WTC11 (cell line): ENCODE data around the gene TXNDC5. TPM values are rescaled to one million over a fixed set of nuclear protein-coding genes. Genes with fewer than 3 reads are reported as not detected.

Experiments
- ATAC-seq: fragments of 200-7000 bp; cut with Tn5 transposase; 2 replicates; pipeline ENCODE4 v1.10.0; 2021; ENCODE audit warnings: mild to moderate bottlenecking, moderate library complexity
- CTCF ChIA-PET: fragments of 300-600 bp; sonication (Branson Sonifier 250); formaldehyde crosslinking; loops from one replicate; lab custom pipeline; 2021; ENCODE audit warnings: antibody characterized with exemption; lab: Charles Lee
- POLR2A ChIA-PET: fragments of 350-600 bp; sonication (Branson Sonifier 250); formaldehyde crosslinking; loops from one replicate; lab custom pipeline; 2021; ENCODE audit warnings: antibody characterized with exemption; lab: Charles Lee
- DNase-seq: peaks from one replicate; pipeline ENCODE4 v3.0.0; 2021; ENCODE audit warnings: low spot score
- H3K27ac Mint-ChIP-seq: 2 replicates; pipeline ENCODE4 v1.8.0; 2021; ENCODE audit warnings: mixed read lengths
- H3K27me3 Mint-ChIP-seq: 2 replicates; pipeline ENCODE4 v1.8.0; 2021; ENCODE audit warnings: low read depth, mild to moderate bottlenecking, moderate library complexity, mixed read lengths
- H3K36me3 Mint-ChIP-seq: 2 replicates; pipeline ENCODE4 v1.8.0; 2021; ENCODE audit warnings: mixed read lengths
- H3K4me1 Mint-ChIP-seq: 2 replicates; pipeline ENCODE4 v1.8.0; 2022; ENCODE audit warnings: mixed read lengths
- H3K4me3 Mint-ChIP-seq: 2 replicates; pipeline ENCODE4 v1.8.0; 2021; ENCODE audit warnings: mild to moderate bottlenecking, moderate library complexity, mixed read lengths
- H3K9me3 Mint-ChIP-seq: 2 replicates; pipeline ENCODE4 v1.8.0; 2021; ENCODE audit warnings: mixed read lengths
- ATF1 ChIP-seq: sonication (generic); formaldehyde crosslinking; IDR thresholded peaks from 2 replicates; pipeline ENCODE4 v1.8.1; 2023; ENCODE audit warnings: mild to moderate bottlenecking, moderate library complexity, missing genetic modification reagents
- ATF2 ChIP-seq: sonication (generic); formaldehyde crosslinking; IDR thresholded peaks from 2 replicates; pipeline ENCODE4 v1.8.1; 2022; ENCODE audit warnings: low read depth, missing genetic modification reagents, borderline replicate concordance
- FOXJ3 ChIP-seq: sonication (generic); formaldehyde crosslinking; IDR thresholded peaks from 2 replicates; pipeline ENCODE4 v1.9.0; 2021; ENCODE audit warnings: missing genetic modification reagents, mild to moderate bottlenecking, borderline replicate concordance
- FOXK1 ChIP-seq: sonication (generic); formaldehyde crosslinking; IDR thresholded peaks from 2 replicates; pipeline ENCODE4 v1.8.0; 2022; ENCODE audit warnings: mild to moderate bottlenecking, moderate library complexity, missing genetic modification reagents
- HMGA2 ChIP-seq: fragments of 250-450 bp; sonication (Bioruptor Pico); IDR thresholded peaks from 2 replicates; pipeline ENCODE4 v1.4.0; 2021; ENCODE audit warnings: mild to moderate bottlenecking, moderate library complexity
- HMGXB4 ChIP-seq: sonication (generic); formaldehyde crosslinking; IDR thresholded peaks from 2 replicates; pipeline ENCODE4 v1.8.1; 2023; ENCODE audit warnings: mild to moderate bottlenecking, moderate library complexity, missing genetic modification reagents
- MLX ChIP-seq: sonication (generic); formaldehyde crosslinking; IDR thresholded peaks from 2 replicates; pipeline ENCODE4 v1.8.1; 2023; ENCODE audit warnings: mild to moderate bottlenecking, missing genetic modification reagents, moderate library complexity
- NFATC4 ChIP-seq: fragments of 250-450 bp; sonication (Bioruptor Pico); IDR thresholded peaks from 2 replicates; pipeline ENCODE4 v1.9.0; 2021; ENCODE audit warnings: mild to moderate bottlenecking
- NFYB ChIP-seq: sonication (generic); formaldehyde crosslinking; conservative IDR thresholded peaks from 2 replicates; pipeline ENCODE4 v1.8.0; 2022; ENCODE audit warnings: low read depth, missing genetic modification reagents
- NR3C1 ChIP-seq: sonication (generic); formaldehyde crosslinking; conservative IDR thresholded peaks from 2 replicates; pipeline ENCODE4 v1.8.1; 2023; ENCODE audit warnings: low read depth, mild to moderate bottlenecking, missing genetic modification reagents
- PRDM15 ChIP-seq: sonication (generic); formaldehyde crosslinking; IDR thresholded peaks from 2 replicates; pipeline ENCODE4 v1.8.0; 2022; ENCODE audit warnings: missing genetic modification reagents
- SP1 ChIP-seq: sonication (generic); formaldehyde crosslinking; conservative IDR thresholded peaks from 2 replicates; pipeline ENCODE4 v1.8.1; 2022; ENCODE audit warnings: missing genetic modification reagents
- TCF7 ChIP-seq: sonication (generic); formaldehyde crosslinking; IDR thresholded peaks from 2 replicates; pipeline ENCODE4 v1.8.0; 2022; ENCODE audit warnings: mild to moderate bottlenecking, low read depth, missing genetic modification reagents, moderate library complexity
- TEAD4 ChIP-seq: sonication (generic); formaldehyde crosslinking; IDR thresholded peaks from 2 replicates; pipeline ENCODE4 v1.8.0; 2022; ENCODE audit warnings: mild to moderate bottlenecking, missing genetic modification reagents
- TP53 ChIP-seq: sonication (generic); formaldehyde crosslinking; IDR thresholded peaks from 2 replicates; pipeline ENCODE4 v1.8.1; 2023; ENCODE audit warnings: mild to moderate bottlenecking, missing genetic modification reagents
- USF2 ChIP-seq: sonication (generic); formaldehyde crosslinking; IDR thresholded peaks from 2 replicates; pipeline ENCODE4 v1.8.1; 2023; ENCODE audit warnings: mild to moderate bottlenecking, missing genetic modification reagents, moderate library complexity
- ZBTB21 ChIP-seq: sonication (generic); formaldehyde crosslinking; IDR thresholded peaks from 2 replicates; pipeline ENCODE4 v1.8.1; 2023; ENCODE audit warnings: mild to moderate bottlenecking, missing genetic modification reagents, borderline replicate concordance
- ZMAT4 ChIP-seq: fragments of 250-450 bp; sonication (Bioruptor Pico); IDR thresholded peaks from 2 replicates; pipeline ENCODE4 v1.9.0; 2021; ENCODE audit warnings: mild to moderate bottlenecking
- total RNA-seq: library from RNA; stranded (reverse); gene quantifications from 3 replicates; pipeline ENCODE4 v1.2.3, GENCODE V29; 2021
- TF ChIP-seq, protein P1 (sequence below): fragments of 250-450 bp; sonication (Bioruptor Pico); conservative IDR thresholded peaks from 2 replicates; pipeline ENCODE4 v1.9.0; 2021; ENCODE audit warnings: mild to moderate bottlenecking
- TF ChIP-seq, protein P2 (sequence below): sonication (generic); formaldehyde crosslinking; IDR thresholded peaks from 2 replicates; pipeline ENCODE4 v1.8.0; 2022; ENCODE audit warnings: mild to moderate bottlenecking, missing genetic modification reagents

The TXNDC5 gene
- total RNA-seq, 1 experiment from 2014 or later, result 141 TPM

- H3K4me3 Mint-ChIP-seq, result no peak overlapping the region
- no peaks in the 10 kb centered on the region for H3K4me1 Mint-ChIP-seq
- ATAC-seq, result no peak
- no peaks in the 10 kb centered on the region for H3K9me3 Mint-ChIP-seq
- H3K27me3 Mint-ChIP-seq, result no peaks in the 10 kb centered on the region
- H3K27ac Mint-ChIP-seq, result no peak overlapping the region
- ChIA-PET CTCF (no interaction called here), POLR2A (no interaction called here)
- TF ChIP-seq NFATC4 (CRISPR knock-in tag) (no peak), MLX (no peak), TEAD4 (CRISPR knock-in tag) (no peak), USF2 (CRISPR knock-in tag) (no peak), ATF2 (CRISPR knock-in tag) (no peak)
- H3K36me3 Mint-ChIP-seq, result peaks cover 76% of the 10 kb centered on the region
- no peak for DNase-seq
Measured at GRCh38 chr6:7901056-7901455, 9.5 kb downstream of the TXNDC5 start.

- Mint-ChIP-seq H3K9me3 (no peaks in the 10 kb centered on the region), H3K27ac (no peak overlapping the region), H3K4me1 (no peaks in the 10 kb centered on the region), H3K36me3 (peaks cover 81% of the 10 kb centered on the region), H3K27me3 (no peaks in the 10 kb centered on the region), H3K4me3 (no peak overlapping the region)
- DNase-seq (no peak), ATAC-seq (no peak)
- ChIA-PET CTCF (no interaction called here), POLR2A (no interaction called here)
- TF ChIP-seq HMGA2 (CRISPR knock-in tag) (no peak), FOXK1 (CRISPR knock-in tag) (no peak), ZBTB21 (no peak), NFYB (no peak), HMGXB4 (CRISPR knock-in tag) (no peak)
- TF ChIP-seq, protein P1, sequence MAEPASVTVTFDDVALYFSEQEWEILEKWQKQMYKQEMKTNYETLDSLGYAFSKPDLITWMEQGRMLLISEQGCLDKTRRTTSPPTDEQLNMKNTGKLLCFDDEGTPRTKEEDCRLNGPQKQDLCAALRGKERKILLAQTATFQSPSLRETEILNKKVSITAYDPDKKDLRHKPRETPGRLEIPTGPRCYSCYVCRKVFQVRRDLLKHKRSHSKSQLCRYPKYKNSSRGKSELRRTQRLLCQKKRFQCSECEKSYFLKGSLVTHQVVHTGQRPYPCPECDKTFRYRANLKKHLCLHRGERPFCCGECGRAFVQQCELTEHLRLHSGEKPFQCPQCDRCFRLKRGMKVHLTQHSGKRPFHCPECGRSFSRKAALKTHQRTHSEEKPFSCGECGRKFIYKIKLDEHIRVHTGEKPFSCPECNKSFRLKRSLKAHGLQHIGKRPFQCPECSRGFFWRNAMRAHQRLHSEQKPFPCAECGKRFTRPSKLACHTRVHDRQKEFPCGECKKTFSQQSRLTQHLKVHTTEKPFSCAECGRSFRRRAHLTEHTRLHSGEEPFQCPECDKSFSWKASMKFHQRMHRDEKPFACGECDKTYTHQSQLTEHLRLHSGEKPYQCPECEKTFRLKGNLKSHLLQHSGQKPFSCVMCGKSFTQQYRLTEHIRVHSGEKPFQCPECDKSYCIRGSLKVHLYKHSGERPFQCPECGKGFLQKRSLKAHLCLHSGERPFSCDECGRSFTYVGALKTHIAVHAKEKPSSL (CRISPR knock-in tag), result no peak
Measured at GRCh38 chr6:7900621-7901020, 10.0 kb downstream of the TXNDC5 start.

- Mint-ChIP-seq H3K4me3 (no peak overlapping the region), H3K36me3 (peaks cover 84% of the 10 kb centered on the region), H3K27me3 (no peaks in the 10 kb centered on the region), H3K4me1 (no peaks in the 10 kb centered on the region), H3K27ac (no peak overlapping the region), H3K9me3 (no peaks in the 10 kb centered on the region)
- ChIA-PET CTCF (interaction anchor here (0.8 kb wide), 1 partner anchor 10 kb away, joined by 4 read pairs; no protein-coding TSS in a partner anchor), POLR2A (no interaction called here)
- DNase-seq, result no peak
- no peak for ATAC-seq
- TF ChIP-seq TP53 (no peak), NR3C1 (CRISPR knock-in tag) (no peak), PRDM15 (no peak), TCF7 (CRISPR knock-in tag) (no peak), SP1 (CRISPR knock-in tag) (no peak), ZMAT4 (CRISPR knock-in tag) (no peak), FOXJ3 (CRISPR knock-in tag) (no peak), ATF1 (no peak)
- TF ChIP-seq, protein P2, sequence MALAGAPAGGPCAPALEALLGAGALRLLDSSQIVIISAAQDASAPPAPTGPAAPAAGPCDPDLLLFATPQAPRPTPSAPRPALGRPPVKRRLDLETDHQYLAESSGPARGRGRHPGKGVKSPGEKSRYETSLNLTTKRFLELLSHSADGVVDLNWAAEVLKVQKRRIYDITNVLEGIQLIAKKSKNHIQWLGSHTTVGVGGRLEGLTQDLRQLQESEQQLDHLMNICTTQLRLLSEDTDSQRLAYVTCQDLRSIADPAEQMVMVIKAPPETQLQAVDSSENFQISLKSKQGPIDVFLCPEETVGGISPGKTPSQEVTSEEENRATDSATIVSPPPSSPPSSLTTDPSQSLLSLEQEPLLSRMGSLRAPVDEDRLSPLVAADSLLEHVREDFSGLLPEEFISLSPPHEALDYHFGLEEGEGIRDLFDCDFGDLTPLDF (CRISPR knock-in tag), result no peak
Measured at GRCh38 chr6:7899889-7900213, 10.7 kb downstream of the TXNDC5 start.
